ENCODE measurements around the gene MTREX. TPM values are rescaled to one million over a fixed set of nuclear protein-coding genes. Genes with fewer than 3 reads are reported as not detected.
A peak's percentile ranks its signal among the peaks of the same experiment; 100 is the strongest.

MTREX gene
- polyA plus RNA-seq, 1 donor from 2014 or later: 23.2 TPM

DNA sequence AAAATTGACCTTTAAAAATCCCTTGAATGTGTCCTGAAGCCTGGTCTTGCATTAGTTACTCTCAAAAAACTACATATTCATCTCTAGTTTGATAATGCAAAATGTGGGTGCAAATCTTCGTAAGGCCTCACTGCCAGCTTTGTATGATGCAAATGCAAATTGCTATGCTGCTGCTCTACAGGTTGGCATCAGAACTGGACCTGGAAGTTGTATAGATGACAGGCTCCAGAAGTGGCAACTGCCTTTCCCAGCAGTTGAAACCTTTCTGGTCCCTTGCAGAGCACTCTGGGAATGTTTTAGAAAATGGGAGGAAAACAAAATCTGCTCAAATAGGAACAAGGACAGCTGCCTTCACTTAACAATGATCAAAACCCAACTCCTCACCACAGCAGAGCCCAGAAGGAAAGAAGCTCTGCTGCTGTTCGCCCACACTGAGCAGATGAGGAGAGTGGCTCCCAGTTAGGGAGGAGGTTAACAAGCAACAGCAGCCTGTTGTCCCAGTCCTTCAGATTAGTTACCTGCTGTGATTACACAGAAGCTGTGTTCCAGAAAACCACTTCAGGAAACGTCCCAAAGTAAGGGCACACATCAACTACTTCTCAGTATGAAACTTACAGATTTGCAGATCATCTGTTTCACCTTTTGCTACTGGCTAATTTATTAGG, 133.4 kb downstream of the MTREX start:
- Mint-ChIP-seq H3K27me3 (no peaks in the 10 kb centered on the region), H3K36me3 (peaks cover 7% of the 10 kb centered on the region), H3K4me3 (no peak overlapping the region), H3K4me1 (peaks cover 0 to 4% (median 0%) of the 10 kb centered on the region in 3 donors), H3K27ac (peak overlapping the region in 1 of 3 donors; percentile 78), H3K9me3 (no peaks in the 10 kb centered on the region)

- H3K36me3 Mint-ChIP-seq: peaks cover 5% of the 10 kb centered on the region
- H3K27me3 Mint-ChIP-seq: no peaks in the 10 kb centered on the region
- H3K4me3 Mint-ChIP-seq: no peak overlapping the region
- H3K27ac Mint-ChIP-seq: no peak overlapping the region
- peaks cover 0 to 4% (median 0%) of the 10 kb centered on the region in 3 donors for H3K4me1 Mint-ChIP-seq
- no peaks in the 10 kb centered on the region for H3K9me3 Mint-ChIP-seq
Measured at GRCh38 chr5:55441954-55442353, 134.2 kb downstream of the MTREX start.

GRCh38 chr5:55445791-55446190, 138.0 kb downstream of the MTREX start:
- H3K9me3 Mint-ChIP-seq: no peaks in the 10 kb centered on the region
- peaks cover 2% of the 10 kb centered on the region for H3K36me3 Mint-ChIP-seq
- H3K27me3 Mint-ChIP-seq: no peaks in the 10 kb centered on the region
- H3K4me3 Mint-ChIP-seq: no peak overlapping the region
- peaks cover 0 to 2% (median 0%) of the 10 kb centered on the region in 3 donors for H3K4me1 Mint-ChIP-seq
- H3K27ac Mint-ChIP-seq: peak overlapping the region in 1 of 3 donors; percentile 81

GRCh38 chr5:55446640-55447351, 139.0 kb downstream of the MTREX start:
- peak overlapping the region in 1 of 3 donors; percentile 81 for H3K27ac Mint-ChIP-seq
- H3K27me3 Mint-ChIP-seq: no peaks in the 10 kb centered on the region
- peaks cover 0 to 2% (median 0%) of the 10 kb centered on the region in 3 donors for H3K4me1 Mint-ChIP-seq

DNA sequence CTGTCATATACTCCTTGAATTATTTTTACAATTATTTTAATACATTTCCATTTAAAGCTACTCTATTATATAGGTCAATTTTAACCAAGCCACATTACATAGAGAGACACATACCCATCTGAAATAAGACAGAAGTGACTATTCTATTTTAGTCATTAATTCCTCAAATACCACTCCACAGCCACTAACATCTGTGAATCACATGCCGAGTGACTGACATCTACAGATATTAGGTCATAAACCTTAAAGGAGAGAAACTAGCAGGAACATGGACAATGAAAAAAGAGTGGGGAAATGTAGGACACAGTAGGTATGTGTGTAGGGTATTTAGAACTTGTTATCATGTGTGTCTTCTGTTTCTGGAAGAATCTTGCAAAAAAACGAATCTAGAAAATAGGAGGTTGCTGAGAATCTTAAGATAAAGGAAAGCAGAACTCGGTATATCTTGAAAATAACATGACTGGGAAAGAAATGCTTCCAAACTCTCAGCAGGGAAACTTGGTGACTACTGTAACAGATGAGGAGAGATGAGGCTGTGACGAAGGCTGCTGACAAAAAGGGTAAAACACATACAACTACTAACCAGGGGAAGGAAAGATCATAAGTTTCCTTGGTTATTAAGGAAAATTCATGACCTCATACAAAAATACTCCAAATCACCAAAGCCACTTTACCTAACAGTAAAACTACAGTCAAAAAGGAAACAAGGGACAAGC, 142.4 kb downstream of the MTREX start:
- no peaks in the 10 kb centered on the region for H3K9me3 Mint-ChIP-seq
- no peak overlapping the region for H3K27ac Mint-ChIP-seq
- no peaks in the 10 kb centered on the region for H3K27me3 Mint-ChIP-seq
- H3K4me1 Mint-ChIP-seq: peaks cover 0 to 2% (median 0%) of the 10 kb centered on the region in 3 donors
- peaks cover 5% of the 10 kb centered on the region for H3K36me3 Mint-ChIP-seq
- H3K4me3 Mint-ChIP-seq: no peak overlapping the region

More at GRCh38 chr5:55446640-55447351, 139.0 kb downstream of the MTREX start:
- peaks cover 2% of the 10 kb centered on the region for H3K36me3 Mint-ChIP-seq
- H3K9me3 Mint-ChIP-seq: no peaks in the 10 kb centered on the region
- H3K4me3 Mint-ChIP-seq: no peak overlapping the region

- H3K36me3 Mint-ChIP-seq: peaks cover 5% of the 10 kb centered on the region
- H3K27ac Mint-ChIP-seq: no peak overlapping the region
- H3K4me1 Mint-ChIP-seq: peaks cover 0 to 2% (median 0%) of the 10 kb centered on the region in 3 donors
- H3K27me3 Mint-ChIP-seq: no peaks in the 10 kb centered on the region
- no peaks in the 10 kb centered on the region for H3K9me3 Mint-ChIP-seq
- no peak overlapping the region for H3K4me3 Mint-ChIP-seq
Measured at GRCh38 chr5:55451976-55452375, 144.2 kb downstream of the MTREX start.

DNA sequence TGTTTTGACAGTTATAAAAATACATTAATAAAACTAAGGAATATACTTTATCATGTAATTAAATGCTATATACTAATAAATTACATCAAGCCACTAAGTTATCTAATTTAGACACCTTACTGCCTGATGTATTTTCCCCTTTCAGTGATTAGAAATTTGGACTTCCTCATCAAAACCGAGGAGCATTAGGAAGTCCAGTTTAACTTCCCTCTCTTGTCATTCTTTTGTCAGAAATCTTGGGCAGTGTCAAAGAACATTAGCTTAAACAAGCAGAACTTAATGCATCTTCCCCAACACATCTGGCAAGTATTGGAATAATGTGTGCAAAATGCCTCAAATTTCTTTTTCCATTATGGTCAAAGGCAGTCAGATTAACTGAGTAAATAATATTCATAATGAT, 145.4 kb downstream of the MTREX start:
- Mint-ChIP-seq H3K27ac (no peak overlapping the region), H3K4me3 (no peak overlapping the region), H3K36me3 (peaks cover 5% of the 10 kb centered on the region), H3K4me1 (peaks cover 0 to 2% (median 0%) of the 10 kb centered on the region in 3 donors), H3K9me3 (no peaks in the 10 kb centered on the region), H3K27me3 (no peaks in the 10 kb centered on the region)

DNA sequence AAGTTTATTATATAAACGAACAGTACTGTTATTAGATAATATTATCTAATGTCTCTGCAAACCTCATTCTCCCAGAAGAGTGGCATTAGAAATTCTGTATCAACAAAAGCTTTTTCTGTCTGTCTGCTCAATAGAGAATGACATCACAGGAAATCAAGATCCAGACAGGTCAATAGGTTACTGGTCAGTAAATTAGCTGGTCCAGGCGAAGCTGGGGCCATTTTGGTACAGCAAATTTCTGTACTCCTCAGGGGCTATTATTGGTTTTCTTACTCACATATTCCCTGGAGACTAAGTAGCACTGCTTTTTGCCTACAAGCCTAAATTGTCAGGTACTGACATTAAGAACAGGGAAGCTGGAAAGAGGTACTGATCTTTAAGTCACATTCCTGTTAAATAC, 146.5 kb downstream of the MTREX start:
- Mint-ChIP-seq H3K9me3 (no peaks in the 10 kb centered on the region), H3K27me3 (no peaks in the 10 kb centered on the region), H3K27ac (no peak overlapping the region), H3K36me3 (peaks cover 7% of the 10 kb centered on the region), H3K4me3 (no peak overlapping the region), H3K4me1 (peaks cover 0 to 2% (median 0%) of the 10 kb centered on the region in 3 donors)

- Mint-ChIP-seq H3K4me1 (peaks cover 0 to 2% (median 0%) of the 10 kb centered on the region in 3 donors), H3K27me3 (no peaks in the 10 kb centered on the region), H3K27ac (no peak overlapping the region), H3K36me3 (peaks cover 8% of the 10 kb centered on the region), H3K9me3 (no peaks in the 10 kb centered on the region), H3K4me3 (no peak overlapping the region)
Measured at GRCh38 chr5:55456216-55456895, 148.6 kb downstream of the MTREX start.

DNA sequence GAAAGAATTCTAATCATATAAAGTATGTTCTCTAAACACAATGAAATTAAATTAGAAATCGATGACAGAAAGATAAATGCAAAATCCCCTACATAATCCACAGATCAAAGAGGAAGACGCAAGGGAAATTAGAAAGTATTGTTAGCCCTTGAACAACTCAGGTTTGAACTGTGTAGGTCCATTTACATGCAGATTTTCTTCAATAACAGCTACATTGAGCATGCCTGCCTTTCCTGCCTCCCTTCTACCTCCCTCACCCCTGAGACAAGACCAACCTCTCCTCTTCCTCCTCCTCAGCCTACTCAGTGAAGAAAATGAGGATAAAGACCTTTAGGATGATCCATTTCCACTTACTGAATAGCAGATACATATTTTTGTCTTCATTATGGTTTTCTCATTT, 151.8 kb downstream of the MTREX start:
- Mint-ChIP-seq H3K9me3 (no peaks in the 10 kb centered on the region), H3K4me3 (no peak overlapping the region), H3K27me3 (no peaks in the 10 kb centered on the region), H3K4me1 (no peaks in the 10 kb centered on the region), H3K27ac (no peak overlapping the region), H3K36me3 (peaks cover 9% of the 10 kb centered on the region)

DNA sequence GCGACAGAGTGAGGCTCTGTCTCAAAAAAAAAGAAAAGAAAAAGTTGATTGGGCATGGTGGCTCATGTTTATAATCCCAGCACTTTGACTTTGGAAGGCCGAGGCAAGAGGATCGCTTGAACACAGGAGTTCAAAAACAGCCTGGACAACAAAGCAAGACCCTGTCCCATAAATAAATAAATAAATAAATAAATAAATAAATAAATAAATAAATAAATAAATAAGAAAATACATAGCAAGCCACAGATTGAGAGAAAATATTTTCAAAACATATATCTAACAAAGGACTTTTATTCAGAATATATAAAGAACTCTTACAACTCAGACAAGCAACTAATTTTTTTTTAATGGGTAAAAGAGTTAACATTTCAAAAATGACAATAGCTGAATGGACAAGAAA, 155.8 kb downstream of the MTREX start:
- no peak overlapping the region for H3K27ac Mint-ChIP-seq
- H3K9me3 Mint-ChIP-seq: no peaks in the 10 kb centered on the region
- peak overlapping the region in 1 of 4 donors; percentile 3 for H3K4me3 Mint-ChIP-seq
- no peaks in the 10 kb centered on the region for H3K4me1 Mint-ChIP-seq
- no peaks in the 10 kb centered on the region for H3K27me3 Mint-ChIP-seq
- H3K36me3 Mint-ChIP-seq: peaks cover 12% of the 10 kb centered on the region

- peaks cover 0 to 5% (median 5%) of the 10 kb centered on the region in 3 donors for H3K4me1 Mint-ChIP-seq
- no peak overlapping the region for H3K27ac Mint-ChIP-seq
- H3K36me3 Mint-ChIP-seq: peaks cover 11% of the 10 kb centered on the region
- H3K9me3 Mint-ChIP-seq: no peaks in the 10 kb centered on the region
- no peak overlapping the region for H3K4me3 Mint-ChIP-seq
- H3K27me3 Mint-ChIP-seq: no peaks in the 10 kb centered on the region
Measured at GRCh38 chr5:55467862-55468551, 160.2 kb downstream of the MTREX start.

- H3K4me1 Mint-ChIP-seq: peaks cover 0 to 5% (median 5%) of the 10 kb centered on the region in 3 donors
- no peaks in the 10 kb centered on the region for H3K9me3 Mint-ChIP-seq
- no peaks in the 10 kb centered on the region for H3K27me3 Mint-ChIP-seq
- no peak overlapping the region for H3K27ac Mint-ChIP-seq
- peaks cover 12% of the 10 kb centered on the region for H3K36me3 Mint-ChIP-seq
- no peak overlapping the region for H3K4me3 Mint-ChIP-seq
Measured at GRCh38 chr5:55469839-55470238, 162.1 kb downstream of the MTREX start.

DNA sequence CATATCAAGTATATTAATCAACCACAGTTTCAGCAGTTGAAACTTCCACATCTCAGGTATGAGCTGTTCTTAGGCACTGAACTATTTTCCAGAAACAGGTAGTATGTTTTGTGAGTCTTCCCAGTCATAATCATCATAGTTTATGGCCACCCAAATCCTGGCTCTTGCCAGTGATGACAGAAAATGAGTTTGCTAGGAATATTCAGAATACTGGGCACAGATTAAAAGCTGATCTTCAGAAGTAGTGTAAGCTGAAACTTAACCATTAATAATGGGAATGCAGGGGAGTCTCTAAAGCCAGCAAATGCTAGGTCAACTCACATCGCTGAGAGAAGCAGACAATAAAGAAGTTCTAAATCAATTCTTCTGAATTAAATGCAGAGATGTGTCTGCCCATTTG, 162.5 kb downstream of the MTREX start:
- Mint-ChIP-seq H3K4me1 (peaks cover 0 to 5% (median 5%) of the 10 kb centered on the region in 3 donors), H3K36me3 (peaks cover 12% of the 10 kb centered on the region), H3K4me3 (no peak overlapping the region), H3K9me3 (no peaks in the 10 kb centered on the region), H3K27me3 (no peaks in the 10 kb centered on the region), H3K27ac (no peak overlapping the region)
